Testis (tissue), 3 donors: ENCODE data around the gene FASN. TPM values are rescaled to one million over a fixed set of nuclear protein-coding genes. Genes with fewer than 3 reads are reported as not detected.

Source experiments
- DNase-seq: peaks from one replicate; pipeline ENCODE4 v3.0.0-alpha.2; 2019
- H3K27ac ChIP-seq, 2 donors: fragments of 200-600 bp; sonication (generic); one replicate each; pipeline ENCODE4 v1.5.1; 2019
- H3K27me3 ChIP-seq: fragments of 200-600 bp; sonication (generic); one replicate; pipeline ENCODE4 v1.5.1; 2019
- H3K36me3 ChIP-seq: fragments of 200-600 bp; sonication (generic); one replicate; pipeline ENCODE4 v1.5.1; 2017; ENCODE audit warnings: low read depth; ENCODE audit errors: missing control alignments
- H3K4me1 ChIP-seq: fragments of 200-600 bp; sonication (generic); one replicate; pipeline ENCODE4 v1.5.1; 2019
- H3K4me3 ChIP-seq, 2 donors: fragments of 200-600 bp; sonication (generic); one replicate each; pipeline ENCODE4 v1.5.1; 2017 to 2019
- H3K9me3 ChIP-seq: fragments of 200-600 bp; sonication (generic); one replicate; pipeline ENCODE4 v1.5.1; 2017
- POLR2A ChIP-seq: fragments of 450-650 bp; IDR thresholded peaks from one replicate; pipeline ENCODE4 v1.6.1; 2017; ENCODE audit warnings: antibody characterized with exemption, mild to moderate bottlenecking, moderate library complexity
- WGBS, 2 donors: methylation state at CpG; one replicate each; pipeline ENCODE4 v1.1.5; 2018; 5-methylcytosine and 5-hydroxymethylcytosine counted together
- intact Hi-C: fragments of 100-400 bp; cut with DNase I; formaldehyde crosslinking; loops from one replicate; pipeline ENCODE4 v1.15.1; 2023; ENCODE audit warnings: low total_unique reads
- polyA plus RNA-seq: library from polyadenylated mRNA; stranded (reverse); fragments of 350-450 nt; fragmentation: Illumina TruSeq; extraction: RNeasy Lipid Tissue Mini Kit (QIAGEN cat#74804); gene quantifications from one replicate; pipeline ENCODE4 v1.2.3, GENCODE V29; 2014; ENCODE audit warnings: low read depth, low replicate concordance; ENCODE audit not compliant: insufficient read depth
- total RNA-seq, 2 donors: library from RNA; depleted of rRNA; stranded (reverse); fragments of >200 nt; gene quantifications; one replicate each; pipeline ENCODE4 v1.2.3, GENCODE V29; 2016
- TF ChIP-seq, protein P1 (sequence below), 3 experiments: fragments of 450-650 bp in 2 of 3; fragments of 200-600 bp in 1 of 3; sonication (generic) in 1 of 3; IDR thresholded peaks; one replicate each; pipeline ENCODE4 v1.5.1; 2016 to 2019; ENCODE audit warnings: antibody characterized with exemption in 3 of 3, mild to moderate bottlenecking in 2 of 3, moderate library complexity in 1 of 3

FASN gene
- total and polyA plus RNA-seq, 3 donors from 2014 or later = 47.6 to 93.0 (median 76.2) TPM

- Histone ChIP-seq H3K4me3 (no peak overlapping the region), H3K36me3 (no peaks in the 10 kb centered on the region), H3K4me1 (peaks cover 24% of the 10 kb centered on the region), H3K9me3 (no peaks in the 10 kb centered on the region), H3K27me3 (no peaks in the 10 kb centered on the region), H3K27ac (no peak overlapping the region)
- no peak for DNase-seq
- WGBS, 2 donors = 77 to 85% methylated on average over 7 to 35 of the region's 35 CpGs
- no peak for TF ChIP-seq POLR2A
- TF ChIP-seq, protein P1, sequence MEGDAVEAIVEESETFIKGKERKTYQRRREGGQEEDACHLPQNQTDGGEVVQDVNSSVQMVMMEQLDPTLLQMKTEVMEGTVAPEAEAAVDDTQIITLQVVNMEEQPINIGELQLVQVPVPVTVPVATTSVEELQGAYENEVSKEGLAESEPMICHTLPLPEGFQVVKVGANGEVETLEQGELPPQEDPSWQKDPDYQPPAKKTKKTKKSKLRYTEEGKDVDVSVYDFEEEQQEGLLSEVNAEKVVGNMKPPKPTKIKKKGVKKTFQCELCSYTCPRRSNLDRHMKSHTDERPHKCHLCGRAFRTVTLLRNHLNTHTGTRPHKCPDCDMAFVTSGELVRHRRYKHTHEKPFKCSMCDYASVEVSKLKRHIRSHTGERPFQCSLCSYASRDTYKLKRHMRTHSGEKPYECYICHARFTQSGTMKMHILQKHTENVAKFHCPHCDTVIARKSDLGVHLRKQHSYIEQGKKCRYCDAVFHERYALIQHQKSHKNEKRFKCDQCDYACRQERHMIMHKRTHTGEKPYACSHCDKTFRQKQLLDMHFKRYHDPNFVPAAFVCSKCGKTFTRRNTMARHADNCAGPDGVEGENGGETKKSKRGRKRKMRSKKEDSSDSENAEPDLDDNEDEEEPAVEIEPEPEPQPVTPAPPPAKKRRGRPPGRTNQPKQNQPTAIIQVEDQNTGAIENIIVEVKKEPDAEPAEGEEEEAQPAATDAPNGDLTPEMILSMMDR (IDR thresholded peaks at IDR 0.05) = no peak
- intact Hi-C loops = no loop called here
Measured at GRCh38 chr17:82095777-82096708, 2.0 kb downstream of the FASN start.

DNA sequence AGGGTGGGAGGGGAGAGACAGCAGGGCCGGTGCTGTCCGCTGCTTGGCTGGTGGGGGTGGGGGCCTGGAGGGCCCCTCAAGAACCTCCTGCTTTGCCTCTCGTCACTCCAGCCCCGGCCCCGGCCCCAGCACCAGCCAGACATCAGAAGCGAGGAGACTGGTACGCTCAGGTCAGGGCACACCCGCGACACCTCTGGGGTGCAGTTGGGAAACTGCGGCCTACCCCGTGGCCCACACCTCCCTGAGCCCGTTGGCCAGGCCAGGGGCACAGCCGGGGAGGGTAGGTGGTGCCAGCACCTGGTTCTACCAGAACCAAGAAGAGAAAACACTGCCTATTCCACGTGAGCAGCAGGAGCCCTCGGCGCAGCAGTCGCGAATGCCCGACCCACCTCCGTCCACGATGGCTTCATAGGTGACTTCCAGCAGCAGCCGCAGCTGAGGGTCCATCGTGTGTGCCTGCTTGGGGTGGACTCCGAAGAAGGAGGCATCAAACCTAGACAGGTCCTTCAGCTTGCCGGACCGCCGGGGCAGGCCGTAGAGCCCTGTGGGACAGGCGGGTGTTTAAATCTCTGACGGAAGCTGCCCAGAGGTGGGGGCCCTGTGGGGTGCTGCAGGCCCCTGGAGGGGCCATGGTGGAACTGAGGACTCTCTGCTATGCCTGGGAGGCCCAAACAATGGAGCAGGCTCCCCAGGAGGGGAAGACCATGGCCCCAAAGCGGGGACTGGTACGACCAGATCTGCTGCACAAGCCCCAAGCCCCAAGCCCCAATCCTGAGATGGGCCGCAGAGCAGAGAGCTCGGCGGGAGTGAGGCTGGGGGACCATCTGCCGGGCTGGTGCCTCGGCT is 2.9 kb downstream of the FASN start:
- WGBS, 2 donors = 89% methylated on average over 37 of the region's 37 CpGs; no CpG with 5 or more reads in 1 of the 2 donors
- H3K27me3 ChIP-seq = no peaks in the 10 kb centered on the region
- intact Hi-C loops = no loop called here
- H3K27ac ChIP-seq = no peak overlapping the region
- H3K9me3 ChIP-seq = no peaks in the 10 kb centered on the region
- H3K4me3 ChIP-seq = no peak overlapping the region
- peaks cover 17% of the 10 kb centered on the region for H3K4me1 ChIP-seq
- no peak for DNase-seq
- no peak for TF ChIP-seq POLR2A
- TF ChIP-seq, protein P1 (IDR thresholded peaks at IDR 0.05) = no peak
- H3K36me3 ChIP-seq = no peaks in the 10 kb centered on the region

- Histone ChIP-seq H3K27ac (no peak overlapping the region), H3K9me3 (no peaks in the 10 kb centered on the region), H3K36me3 (no peaks in the 10 kb centered on the region), H3K4me1 (peaks cover 6% of the 10 kb centered on the region), H3K4me3 (no peak overlapping the region), H3K27me3 (no peaks in the 10 kb centered on the region)
- TF ChIP-seq, protein P1 (IDR thresholded peaks at IDR 0.05) = no peak
- no peak for TF ChIP-seq POLR2A
- 94% methylated on average over 17 to 36 of the region's 40 CpGs for WGBS, 2 donors
- intact Hi-C loops = no loop called here
- no peak for DNase-seq
Measured at GRCh38 chr17:82092995-82093751, 4.9 kb downstream of the FASN start.

GRCh38 chr17:82092628-82092994 is 5.4 kb downstream of the FASN start:
- 86 to 92% methylated on average over 18 to 19 of the region's 20 CpGs for whole genome bisulfite sequencing, 2 donors
- H3K4me1 ChIP-seq = peaks cover 6% of the 10 kb centered on the region
- no peak for DNase-seq
- no peak for TF ChIP-seq POLR2A
- TF ChIP-seq, protein P1 (IDR thresholded peaks at IDR 0.05) = no peak
- H3K9me3 ChIP-seq = no peaks in the 10 kb centered on the region
- no peak overlapping the region for H3K27ac ChIP-seq
- H3K27me3 ChIP-seq = no peaks in the 10 kb centered on the region
- H3K4me3 ChIP-seq = no peak overlapping the region
- no peaks in the 10 kb centered on the region for H3K36me3 ChIP-seq
- intact Hi-C loops = no loop called here
